K562 (cell line): ENCODE results near the gene ZNF296. TPM values are rescaled to one million over a fixed set of nuclear protein-coding genes. Genes with fewer than 3 reads are reported as not detected.

Source experiments
- ATAC-seq: fragments of 200-7000 bp; cut with Tn5 transposase; 3 replicates; pipeline ENCODE4 v1.9.1; 2020; ENCODE audit warnings: moderate library complexity
- BruUV-seq: library from RNA; stranded (reverse); fragments of 400-500 nt; replicated peaks from 2 replicates; lab custom pipeline; 2021; lab: Mats Ljungman, UMichigan
- CTCF ChIA-PET: fragments of 300-600 bp; formaldehyde crosslinking; extraction: SDS; loops from one replicate; lab custom pipeline; 2021; ENCODE audit warnings: low intra/inter-chr PET ratio; lab: Yijun Ruan, JAX
- POLR2A ChIA-PET: fragments of 300-600, 350-650 bp; sonication (Branson Sonifier 250); formaldehyde crosslinking; extraction: SDS; loops from one replicate; lab custom pipeline; 2021; ENCODE audit warnings: antibody characterized with exemption, inconsistent platforms; lab: Yijun Ruan, JAX
- DNase-seq, 4 experiments: peaks; one replicate each; pipeline versions ENCODE4 v3.0.0 to v3.0.0-alpha.2; 2011 to 2018; ENCODE audit warnings: low spot score in 3 of 4, mixed read lengths in 3 of 4; ENCODE audit errors: extremely low read depth in 1 of 4
- FAIRE-seq: peaks from 2 replicates; lab custom pipeline; 2011; peaks lifted over from hg19 to GRCh38; lab: Jason Lieb, UNC
- H2AFZ ChIP-seq: 2 replicates; pipeline ENCODE4 v1.6.0; 2011; ENCODE audit warnings: low read depth, low read length, control low read depth, inconsistent platforms
- H3K27ac ChIP-seq: fragments of 200-600 bp; 3 replicates; pipeline ENCODE4 v1.8.0; 2011; ENCODE audit warnings: low read depth, mild to moderate bottlenecking, control low read depth, inconsistent platforms, low read length, moderate library complexity, mixed read lengths; ENCODE audit errors: extremely low read depth
- H3K27me3 ChIP-seq, 2 experiments: fragments of 300-600 bp in 1 of 2; 2 replicates in 1 of 2; 3 replicates in 1 of 2; pipeline versions ENCODE4 v1.6.0 to v1.8.0; 2011; ENCODE audit warnings: inconsistent platforms in 2 of 2, low read length in 2 of 2, mild to moderate bottlenecking in 1 of 2, mixed read lengths in 1 of 2, moderate library complexity in 1 of 2; ENCODE audit not compliant: control insufficient read depth in 2 of 2, insufficient read depth in 2 of 2
- H3K36me3 ChIP-seq: fragments of 300-600 bp; 3 replicates; pipeline ENCODE4 v1.8.0; 2011; ENCODE audit warnings: mild to moderate bottlenecking, low read length, inconsistent platforms; ENCODE audit not compliant: control insufficient read depth, insufficient read depth
- H3K4me1 ChIP-seq, 2 experiments: fragments of 200-600 bp in 1 of 2; replicated peaks in 1 of 2; 2 replicates in 1 of 2; 3 replicates in 1 of 2; pipeline versions ENCODE4 v1.5.1 to v1.8.0; 2011; ENCODE audit warnings: inconsistent platforms in 2 of 2, low read length in 2 of 2, mild to moderate bottlenecking in 1 of 2, mixed read lengths in 1 of 2, moderate library complexity in 1 of 2; ENCODE audit not compliant: control insufficient read depth in 2 of 2, insufficient read depth in 2 of 2
- H3K4me2 ChIP-seq: 2 replicates; pipeline ENCODE4 v1.6.1; 2011; ENCODE audit warnings: low read length, control low read depth, inconsistent platforms, mixed read lengths; ENCODE audit not compliant: insufficient read depth
- H3K4me3 ChIP-seq: fragments of 200-600 bp; sonication (generic), shearing (Covaris generic); 2 replicates; pipeline ENCODE4 v1.5.1; 2016; ENCODE audit warnings: control low read depth, inconsistent platforms
- H3K79me2 ChIP-seq: fragments of 200-600 bp; 3 replicates; pipeline ENCODE4 v1.8.0; 2011; ENCODE audit warnings: low read length, inconsistent platforms; ENCODE audit not compliant: control insufficient read depth, insufficient read depth
- H3K9ac ChIP-seq, 2 experiments: 2 replicates each; pipeline versions ENCODE4 v1.6.0 to v1.6.1; 2011; ENCODE audit warnings: low read depth in 2 of 2, low read length in 2 of 2, control low read depth in 1 of 2, inconsistent platforms in 1 of 2, mild to moderate bottlenecking in 1 of 2, mixed read lengths in 1 of 2; ENCODE audit not compliant: insufficient read depth in 1 of 2
- H3K9me1 ChIP-seq: one replicate; pipeline ENCODE4 v1.6.0; 2011; ENCODE audit warnings: inconsistent platforms, mild to moderate bottlenecking, low read length, moderate library complexity; ENCODE audit not compliant: control insufficient read depth, insufficient read depth
- H3K9me3 ChIP-seq: replicated peaks from 2 replicates; pipeline ENCODE4 v1.5.1; 2011; ENCODE audit warnings: low read depth, low read length, inconsistent platforms; ENCODE audit not compliant: control insufficient read depth, insufficient read depth
- H4K20me1 ChIP-seq: replicated peaks from 2 replicates; pipeline ENCODE4 v1.6.1; 2011; ENCODE audit warnings: low read length, inconsistent platforms, mixed read lengths; ENCODE audit not compliant: control insufficient read depth, insufficient read depth
- CGGBP1 ChIP-seq: fragments of 250-450 bp; sonication (Bioruptor Pico); IDR thresholded peaks from 2 replicates; pipeline ENCODE4 v1.9.0; 2021; ENCODE audit warnings: mild to moderate bottlenecking
- KLF13 ChIP-seq: fragments of 450-650 bp; IDR thresholded peaks from 2 replicates; pipeline ENCODE4 v1.6.1; 2016; ENCODE audit warnings: missing genetic modification characterization, low read depth, mild to moderate bottlenecking, missing compliant biosample characterization, moderate library complexity, borderline replicate concordance
- ZNF740 ChIP-seq, 3 experiments: fragments of 200-800 bp in 1 of 3; sonication (Bioruptor generic) in 1 of 3; sonication (generic) in 1 of 3; formaldehyde crosslinking in 1 of 3; IDR thresholded peaks; 2 replicates each; pipeline versions ENCODE4 v1.6.1 to v1.8.0; 2016 to 2022; ENCODE audit warnings: mild to moderate bottlenecking in 2 of 3, missing compliant biosample characterization in 2 of 3, missing genetic modification characterization in 2 of 3, missing genetic modification reagents in 1 of 3
- WGBS: fragments of 100-300 bp; shearing (Covaris generic); methylation state at CpG from one replicate; pipeline ENCODE4 v1.1.6; 2016; ENCODE audit warnings: low coverage, mixed read lengths; ENCODE audit not compliant: insufficient coverage; ENCODE audit errors: missing lambda C conversion rate; 5-methylcytosine and 5-hydroxymethylcytosine counted together
- in situ Hi-C: fragments of 300-500 bp; cut with MboI; formaldehyde crosslinking; loops from 4 replicates; pipeline ENCODE4 v1.15.0; 2018; ENCODE audit warnings: inconsistent platforms, mixed read lengths
- intact Hi-C: fragments of 100-400 bp; cut with micrococcal nuclease; formaldehyde crosslinking; loops from 2 replicates; pipeline ENCODE4 v1.14.2; 2022
- polyA plus RNA-seq, 8 experiments: library from polyadenylated mRNA; depleted of rRNA in 4 of 8; stranded (reverse) in 5 of 8; unstranded in 3 of 8; fragments of >200 nt; fragmentation: Nextera tagmentation in 2 of 8; fragmentation: Illumina TruSeq in 1 of 8; extraction: Ambion mirVana in 2 of 8; extraction: Trizol in 1 of 8; gene quantifications; 2 replicates each; pipeline versions ENCODE4 v1.2.1 to v1.2.3, GENCODE V29; 2011 to 2014; ENCODE audit warnings: inconsistent platforms in 1 of 8, missing spikeins in 1 of 8
- total RNA-seq, 7 experiments: library from RNA; depleted of rRNA in 6 of 7; stranded (reverse); fragments of >200 nt in 6 of 7; fragmentation: Illumina TruSeq in 2 of 7; extraction: Trizol in 2 of 7; gene quantifications; 2 replicates each; pipeline versions ENCODE4 v1.2.1 to v1.2.3, GENCODE V29; 2011 to 2021; ENCODE audit warnings: low replicate concordance in 1 of 7
- TF ChIP-seq, protein P1 (sequence below): fragments of 200-800 bp; sonication (Bioruptor generic); IDR thresholded peaks from 2 replicates; pipeline ENCODE4 v1.6.1; 2017; ENCODE audit warnings: missing genetic modification characterization, missing compliant biosample characterization

ZNF296 gene
- total and polyA plus RNA-seq, 9 of the 15 experiments (the other 6 are each of a cell fraction or from before 2014, with no cell fraction given), result 0.03 to 8.8 (median 0.47) TPM; not detected in 1

DNA sequence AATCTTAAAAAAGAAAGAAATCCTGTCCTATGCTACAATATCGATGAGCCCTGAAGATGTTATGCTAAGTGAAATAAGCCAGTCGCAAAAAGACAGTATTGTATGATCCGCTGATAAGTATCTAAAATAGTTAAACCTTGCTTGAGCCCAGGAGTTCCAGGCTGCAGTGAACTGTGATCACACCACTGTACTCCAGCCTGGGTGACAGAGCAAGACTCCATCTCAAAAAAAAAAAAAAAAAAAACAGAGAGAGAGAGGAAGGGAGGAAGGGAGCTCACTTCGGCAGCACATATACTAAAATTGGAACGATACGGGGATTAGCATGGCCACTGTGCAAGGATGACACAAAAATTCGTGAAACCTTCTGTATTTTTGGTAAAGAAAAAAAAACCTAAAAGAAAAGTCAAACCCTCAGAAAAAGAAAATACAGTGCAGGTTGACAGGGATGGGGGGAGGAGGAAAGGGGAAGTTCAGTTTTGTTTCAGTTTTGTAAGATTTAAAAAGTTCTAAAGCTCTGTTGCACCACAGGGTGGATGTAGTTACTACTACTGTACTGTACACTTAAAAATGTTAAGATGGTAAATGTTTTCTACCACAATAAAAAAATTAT is 29.0 kb downstream of the ZNF296 start:
- ATAC-seq, result 0 out of 3 replicates have a peak, but pooled peaks have one; percentile 35
- Histone ChIP-seq H3K4me1 (peaks cover 3 to 8% of the 10 kb centered on the region in 2 experiments; a peak in 3 of 5 replicates), H3K79me2 (peaks cover 75% of the 10 kb centered on the region), H3K4me3 (no peak overlapping the region), H3K9me1 (peaks cover 7% of the 10 kb centered on the region), H3K4me2 (no peak overlapping the region), H3K9me3 (no peaks in the 10 kb centered on the region), H2AFZ (no peak overlapping the region), H3K27ac (no peak overlapping the region), H3K9ac (no peak overlapping the region), H3K27me3 (no peaks in the 10 kb centered on the region), H4K20me1 (peaks cover 28% of the 10 kb centered on the region), H3K36me3 (peaks cover 74% of the 10 kb centered on the region)
- WGBS, result 74% methylated on average over 6 of the region's 7 CpGs
- intact Hi-C loops, result no loop called here
- TF ChIP-seq CGGBP1 (no peak), ZNF740 (CRISPR knock-in tag; IDR thresholded peaks at IDR 0.05) (peak; percentile 56), ZNF740 (tag; IDR thresholded peaks at IDR 0.05) (0 out of 4 replicates have a peak, but pooled peaks of 1 of the 2 experiments have one; percentile 35), KLF13 (tag) (no peak)
- TF ChIP-seq, protein P1, sequence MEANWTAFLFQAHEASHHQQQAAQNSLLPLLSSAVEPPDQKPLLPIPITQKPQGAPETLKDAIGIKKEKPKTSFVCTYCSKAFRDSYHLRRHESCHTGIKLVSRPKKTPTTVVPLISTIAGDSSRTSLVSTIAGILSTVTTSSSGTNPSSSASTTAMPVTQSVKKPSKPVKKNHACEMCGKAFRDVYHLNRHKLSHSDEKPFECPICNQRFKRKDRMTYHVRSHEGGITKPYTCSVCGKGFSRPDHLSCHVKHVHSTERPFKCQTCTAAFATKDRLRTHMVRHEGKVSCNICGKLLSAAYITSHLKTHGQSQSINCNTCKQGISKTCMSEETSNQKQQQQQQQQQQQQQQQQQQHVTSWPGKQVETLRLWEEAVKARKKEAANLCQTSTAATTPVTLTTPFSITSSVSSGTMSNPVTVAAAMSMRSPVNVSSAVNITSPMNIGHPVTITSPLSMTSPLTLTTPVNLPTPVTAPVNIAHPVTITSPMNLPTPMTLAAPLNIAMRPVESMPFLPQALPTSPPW, result peak; percentile 31; the same call in 1 of the 2 replicates
- in situ Hi-C loops, result no loop called here
- FAIRE-seq, result no peak
- CTCF ChIA-PET, result no interaction called here
- BruUV-seq, result no TSS peak
- POLR2A ChIA-PET, result interaction anchor here (0.6 to 1.0 kb wide), 3 partner anchors 14 to 293 kb away, joined by 3 to 4 read pairs (median 3); no protein-coding TSS in a partner anchor
- DNase-seq, result no peak
